Fibroblast of villous mesenchyme (primary cell): ENCODE data around the gene IL22. TPM values are rescaled to one million over a fixed set of nuclear protein-coding genes. Genes with fewer than 3 reads are reported as not detected.
A peak's percentile ranks its signal among the peaks of the same experiment; 100 is the strongest.

ENCODE experiments used
- DNase-seq: peaks from one replicate; pipeline ENCODE4 v3.0.0-alpha.2; 2010; ENCODE audit warnings: low read depth
- H3K4me3 ChIP-seq: 2 replicates; pipeline ENCODE4 v1.5.1; 2011; ENCODE audit warnings: low read depth, mild to moderate bottlenecking, low read length
- total RNA-seq: library from RNA; depleted of rRNA; stranded (reverse); fragments of >200 nt; gene quantifications from 2 replicates; pipeline ENCODE4 v1.2.3, GENCODE V29; 2012
- TF ChIP-seq, protein P1 (sequence below): IDR thresholded peaks from 2 replicates; pipeline ENCODE4 v1.5.1; 2012; ENCODE audit warnings: low read depth, mild to moderate bottlenecking, low read length; ENCODE audit not compliant: insufficient read depth

IL22 gene
- total RNA-seq, 1 donor, result not detected

DNA sequence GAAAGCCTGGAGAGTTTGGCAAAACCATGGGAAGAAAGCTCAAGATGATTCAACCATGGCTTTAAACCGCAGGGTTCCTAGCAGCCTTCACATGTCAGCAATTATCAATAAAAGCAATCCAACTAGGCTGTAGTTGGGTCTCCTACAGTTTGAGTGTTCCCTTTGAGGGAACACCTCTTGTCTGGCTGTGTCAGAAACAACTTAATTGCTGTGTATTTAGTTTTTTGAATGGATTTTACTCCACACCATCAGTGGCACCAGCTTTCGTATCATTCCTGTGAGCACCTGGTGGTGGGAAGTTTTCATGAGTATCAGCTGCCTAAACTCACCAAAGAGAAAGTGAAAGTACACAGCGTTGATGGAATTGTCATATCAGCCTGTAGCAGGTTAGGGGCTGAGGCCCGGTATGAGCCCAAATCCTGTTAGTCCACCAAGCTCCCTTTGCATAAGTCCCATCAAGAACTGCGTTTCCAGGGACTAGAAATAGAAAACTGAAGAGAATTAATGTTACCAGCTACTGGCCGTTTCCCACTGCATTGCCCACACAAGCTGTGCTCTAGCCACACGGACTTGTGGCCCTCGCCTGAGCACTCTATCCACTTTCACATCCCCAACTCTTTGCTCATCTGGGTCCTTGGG is 16.9 kb downstream of the IL22 start:
- TF ChIP-seq, protein P1, sequence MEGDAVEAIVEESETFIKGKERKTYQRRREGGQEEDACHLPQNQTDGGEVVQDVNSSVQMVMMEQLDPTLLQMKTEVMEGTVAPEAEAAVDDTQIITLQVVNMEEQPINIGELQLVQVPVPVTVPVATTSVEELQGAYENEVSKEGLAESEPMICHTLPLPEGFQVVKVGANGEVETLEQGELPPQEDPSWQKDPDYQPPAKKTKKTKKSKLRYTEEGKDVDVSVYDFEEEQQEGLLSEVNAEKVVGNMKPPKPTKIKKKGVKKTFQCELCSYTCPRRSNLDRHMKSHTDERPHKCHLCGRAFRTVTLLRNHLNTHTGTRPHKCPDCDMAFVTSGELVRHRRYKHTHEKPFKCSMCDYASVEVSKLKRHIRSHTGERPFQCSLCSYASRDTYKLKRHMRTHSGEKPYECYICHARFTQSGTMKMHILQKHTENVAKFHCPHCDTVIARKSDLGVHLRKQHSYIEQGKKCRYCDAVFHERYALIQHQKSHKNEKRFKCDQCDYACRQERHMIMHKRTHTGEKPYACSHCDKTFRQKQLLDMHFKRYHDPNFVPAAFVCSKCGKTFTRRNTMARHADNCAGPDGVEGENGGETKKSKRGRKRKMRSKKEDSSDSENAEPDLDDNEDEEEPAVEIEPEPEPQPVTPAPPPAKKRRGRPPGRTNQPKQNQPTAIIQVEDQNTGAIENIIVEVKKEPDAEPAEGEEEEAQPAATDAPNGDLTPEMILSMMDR, result peak; percentile 13
- peak overlapping the region; percentile 34 for H3K4me3 ChIP-seq

DNA sequence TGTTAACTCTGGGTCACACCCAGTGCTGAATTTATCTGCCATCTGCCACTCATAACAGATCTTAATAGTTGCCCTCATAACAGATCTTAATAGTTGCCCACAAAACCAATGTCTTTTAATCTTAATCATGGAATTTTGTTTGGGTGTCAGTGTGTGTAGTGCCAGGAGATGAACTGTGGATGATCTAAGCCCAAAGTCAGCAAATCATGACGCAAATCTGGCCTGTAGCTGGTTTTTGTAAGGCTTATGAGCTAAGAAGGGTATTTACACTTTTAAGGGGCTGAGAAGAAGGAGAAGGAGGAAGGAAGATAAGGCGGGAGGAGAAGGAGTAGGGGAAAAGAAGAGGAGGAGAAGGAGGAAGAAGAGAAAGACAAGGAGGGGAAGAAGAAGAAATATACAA is 17.8 kb downstream of the IL22 start:
- peak; percentile 70 for DNase-seq
- TF ChIP-seq, protein P1, result no peak
- H3K4me3 ChIP-seq, result no peak overlapping the region

More for the DNA sequence above, 16.9 kb downstream of the IL22 start:
- peak; percentile 34 for DNase-seq

DNA sequence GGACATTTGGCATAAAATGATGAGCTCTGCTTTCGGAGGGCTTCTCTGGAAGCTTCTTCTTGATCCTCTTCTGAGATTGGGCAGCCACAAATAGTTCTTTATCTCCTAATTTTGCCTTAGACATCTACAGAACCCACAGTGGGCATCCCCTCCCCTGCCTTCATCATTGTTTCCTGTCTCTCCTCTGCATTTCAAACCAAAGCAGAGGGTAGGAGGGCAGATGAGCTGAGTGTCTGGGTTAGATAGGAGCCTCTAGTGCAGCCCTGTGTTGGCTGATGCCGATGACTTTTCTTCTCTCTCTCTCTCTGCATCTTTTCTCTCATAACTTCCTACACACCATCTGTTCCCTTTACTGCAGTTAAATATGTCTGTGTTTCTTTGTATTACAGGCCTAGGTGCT is 19.3 kb downstream of the IL22 start:
- no peak overlapping the region for H3K4me3 ChIP-seq
- no peak for DNase-seq
- TF ChIP-seq, protein P1, result no peak

DNA sequence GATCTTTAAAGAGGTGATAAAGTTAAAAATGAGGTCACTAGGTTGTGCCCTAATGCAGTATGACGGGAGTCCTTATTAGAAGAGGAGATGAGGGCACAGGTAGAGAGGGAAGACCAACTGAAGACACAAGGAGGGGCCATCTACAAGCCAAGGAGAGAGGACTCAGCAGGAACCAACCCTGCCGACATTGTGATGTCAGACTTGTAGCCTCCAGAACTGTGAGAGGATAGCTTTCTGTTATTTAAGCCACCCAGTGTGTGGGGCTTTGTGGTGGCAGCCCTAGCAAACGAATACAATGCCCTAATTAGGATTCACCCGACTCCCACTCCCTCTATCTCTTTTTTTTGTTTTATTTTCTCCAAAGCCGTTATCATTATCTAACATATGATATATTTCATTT is 19.9 kb downstream of the IL22 start:
- DNase-seq, result no peak
- TF ChIP-seq, protein P1, result no peak
- H3K4me3 ChIP-seq, result no peak overlapping the region

DNA sequence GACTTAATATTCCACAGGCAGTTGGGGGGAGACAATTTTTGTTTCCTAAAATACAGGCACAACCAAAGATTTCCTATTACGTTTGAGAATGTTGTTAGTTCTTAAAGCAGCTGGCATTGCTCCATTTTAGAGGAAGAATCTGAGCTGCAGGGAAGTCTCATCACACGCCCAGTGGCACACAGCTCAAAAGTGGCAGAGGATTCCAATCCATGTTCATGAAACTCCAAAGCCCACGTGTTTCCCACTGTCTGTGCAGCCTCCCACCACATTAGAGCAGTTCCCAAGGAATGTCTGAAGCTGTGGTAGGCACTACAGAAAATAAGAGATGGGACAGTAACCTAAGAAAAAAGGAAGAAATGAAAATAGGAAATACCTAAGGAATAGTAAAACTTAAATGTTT is 21.7 kb downstream of the IL22 start:
- H3K4me3 ChIP-seq, result no peak overlapping the region
- DNase-seq, result no peak
- TF ChIP-seq, protein P1, result no peak

DNA sequence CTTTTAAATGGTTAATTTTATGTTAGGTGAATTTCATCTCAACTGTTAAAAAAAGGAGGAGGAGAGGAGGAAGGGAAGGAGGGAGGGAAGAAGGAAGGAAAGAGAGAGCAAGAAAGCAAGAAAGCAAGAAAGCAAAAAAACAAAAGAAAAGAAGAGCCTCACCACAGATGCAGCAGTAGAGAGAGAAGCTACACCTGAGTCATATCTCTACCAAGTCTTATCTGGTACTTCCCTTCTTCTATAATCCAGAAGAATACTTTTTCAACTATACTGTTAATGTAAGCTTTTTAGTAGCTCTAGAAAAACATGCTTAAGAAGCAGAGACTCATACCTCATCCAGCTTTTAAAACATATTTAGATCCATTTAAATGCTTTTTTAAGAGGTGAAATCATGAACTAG is 22.2 kb downstream of the IL22 start:
- TF ChIP-seq, protein P1, result no peak
- DNase-seq, result no peak
- H3K4me3 ChIP-seq, result no peak overlapping the region

DNA sequence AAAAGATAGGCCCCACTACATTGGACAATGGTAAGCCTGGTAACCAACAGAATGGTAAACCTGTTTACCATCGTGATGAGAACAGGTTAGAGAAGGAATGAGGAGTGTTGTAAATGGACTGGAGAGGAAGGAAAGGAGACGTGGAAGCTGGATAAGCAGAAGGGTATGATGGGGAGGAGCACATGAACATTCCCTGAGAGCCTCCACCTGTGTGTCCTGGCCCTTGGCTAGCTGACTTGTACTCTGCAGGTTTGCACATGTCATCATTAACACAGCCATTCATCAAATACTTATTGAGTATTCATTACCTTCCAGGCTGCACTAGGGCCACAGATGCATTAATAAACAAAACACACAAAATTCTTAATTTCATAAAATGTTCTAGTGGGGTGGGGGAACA is 23.4 kb downstream of the IL22 start:
- no peak overlapping the region for H3K4me3 ChIP-seq
- DNase-seq, result no peak
- TF ChIP-seq, protein P1, result no peak
